Suprapubic skin (tissue), 4 donors: ENCODE measurements around the gene CFAP45.

Source experiments
- CTCF ChIP-seq, 2 donors: fragments of 200-600 bp in 1 of 2; fragments of 450-650 bp in 1 of 2; sonication (generic) in 1 of 2; IDR thresholded peaks; one replicate each; pipeline ENCODE4 v1.5.1; 2016 to 2019; ENCODE audit warnings: antibody characterized with exemption in 2 of 2, mild to moderate bottlenecking in 1 of 2, moderate library complexity in 1 of 2
- EP300 ChIP-seq: sonication (generic); formaldehyde crosslinking; IDR thresholded peaks from one replicate; pipeline ENCODE4 v1.6.1; 2017; ENCODE audit warnings: antibody characterized with exemption
- POLR2A ChIP-seq, 2 donors: fragments of 450-650 bp; IDR thresholded peaks; one replicate each; pipeline ENCODE4 v1.6.1; 2017; ENCODE audit warnings: antibody characterized with exemption in 2 of 2, mild to moderate bottlenecking in 2 of 2, moderate library complexity in 2 of 2
- POLR2AphosphoS5 ChIP-seq, 3 donors: sonication (generic); formaldehyde crosslinking; IDR thresholded peaks; one replicate each; pipeline ENCODE4 v1.6.1; 2017; ENCODE audit warnings: antibody characterized with exemption in 3 of 3

GRCh38 chr1:159943278-159943640 lies 43.3 kb upstream of the CFAP45 start:
- TF ChIP-seq CTCF (IDR thresholded peaks at IDR 0.05), result no peak
- no peak for TF ChIP-seq EP300
- TF ChIP-seq POLR2AphosphoS5 (IDR thresholded peaks at IDR 0.05), result no peak
- no peak for TF ChIP-seq POLR2A (IDR thresholded peaks at IDR 0.05)
